Smooth muscle cell (in vitro differentiated cells): ENCODE results near the gene ILDR2. TPM values are rescaled to one million over a fixed set of nuclear protein-coding genes. Genes with fewer than 3 reads are reported as not detected.

Experiments used
- DNase-seq: peaks from one replicate; lab custom pipeline; 2025; ENCODE audit not compliant: unreplicated experiment; lab: John Stamatoyannopoulos, UW
- H2AFZ ChIP-seq: fragments of 200-600 bp; sonication (generic); 2 replicates; pipeline ENCODE4 v1.6.0; 2016; ENCODE audit warnings: antibody characterized with exemption, low read depth, mild to moderate bottlenecking
- H3F3A ChIP-seq: fragments of 200-600 bp; sonication (generic); 2 replicates; pipeline ENCODE4 v1.6.0; 2017; ENCODE audit warnings: antibody characterized with exemption, low read depth
- H3K27ac ChIP-seq: fragments of 200-600 bp; sonication (generic); 2 replicates; pipeline ENCODE4 v1.5.1; 2016; ENCODE audit warnings: low read depth, mild to moderate bottlenecking
- H3K27me3 ChIP-seq: fragments of 200-600 bp; sonication (generic); 2 replicates; pipeline ENCODE4 v1.6.1; 2016; ENCODE audit warnings: low read depth, mild to moderate bottlenecking
- H3K36me3 ChIP-seq: fragments of 200-600 bp; sonication (generic); 2 replicates; pipeline ENCODE4 v1.5.1; 2016; ENCODE audit warnings: low read depth
- H3K4me1 ChIP-seq: fragments of 200-600 bp; sonication (generic); 2 replicates; pipeline ENCODE4 v1.5.1; 2016; ENCODE audit warnings: low read depth
- H3K4me2 ChIP-seq: fragments of 200-600 bp; sonication (generic); 2 replicates; pipeline ENCODE4 v1.6.0; 2016; ENCODE audit warnings: mild to moderate bottlenecking
- H3K4me3 ChIP-seq: fragments of 200-600 bp; sonication (generic); 2 replicates; pipeline ENCODE4 v1.5.1; 2016; ENCODE audit warnings: mild to moderate bottlenecking
- H3K79me2 ChIP-seq: fragments of 200-600 bp; sonication (generic); 2 replicates; pipeline ENCODE4 v1.6.0; 2016; ENCODE audit warnings: low read depth, mild to moderate bottlenecking
- H3K9ac ChIP-seq: fragments of 200-600 bp; sonication (generic); 2 replicates; pipeline ENCODE4 v1.6.0; 2016; ENCODE audit warnings: low read depth
- H3K9me3 ChIP-seq: fragments of 200-600 bp; sonication (generic); replicated peaks from 2 replicates; pipeline ENCODE4 v1.5.1; 2016; ENCODE audit warnings: low read depth
- H4K20me1 ChIP-seq: fragments of 200-600 bp; sonication (generic); 2 replicates; pipeline ENCODE4 v1.6.0; 2016; ENCODE audit warnings: low read depth
- CTCF ChIP-seq: fragments of 200-600 bp; sonication (generic); IDR thresholded peaks from 2 replicates; pipeline ENCODE4 v1.5.1; 2017; ENCODE audit warnings: borderline replicate concordance, mild to moderate bottlenecking, antibody characterized with exemption; ENCODE audit not compliant: insufficient read depth, poor library complexity, severe bottlenecking
- WGBS: methylation state at CpG from one replicate; pipeline ENCODE4 v1.1.7; 2016; ENCODE audit warnings: low lambda C conversion rate; 5-methylcytosine and 5-hydroxymethylcytosine counted together
- polyA plus RNA-seq: library from polyadenylated mRNA; unstranded; fragments of >200 nt; fragmentation: Nextera tagmentation; extraction: Ambion mirVana; gene quantifications from 2 replicates; pipeline ENCODE4 v1.2.1, GENCODE V29; 2016
- total RNA-seq: library from RNA; depleted of rRNA; stranded (reverse); fragments of >200 nt; gene quantifications from 2 replicates; pipeline ENCODE4 v1.2.3, GENCODE V29; 2014

The ILDR2 gene
- total and polyA plus RNA-seq, 2 experiments from 2014 or later, result 0.04 TPM; not detected in 1

- no peak overlapping the region for H3K9ac ChIP-seq
- H3K27ac ChIP-seq, result no peak overlapping the region
- H3K36me3 ChIP-seq, result no peaks in the 10 kb centered on the region
- peak; percentile 79 for TF ChIP-seq CTCF
- no peaks in the 10 kb centered on the region for H3K9me3 ChIP-seq
- no peak overlapping the region for H3K4me2 ChIP-seq
- H3K4me3 ChIP-seq, result no peak overlapping the region
- H4K20me1 ChIP-seq, result no peaks in the 10 kb centered on the region
- H2AFZ ChIP-seq, result no peak overlapping the region
- WGBS, result 0% methylated on average over 1 of the region's 1 CpG
- H3K79me2 ChIP-seq, result no peaks in the 10 kb centered on the region
- H3K27me3 ChIP-seq, result no peaks in the 10 kb centered on the region
- H3K4me1 ChIP-seq, result peaks cover 6% of the 10 kb centered on the region
- peaks cover 3% of the 10 kb centered on the region for H3F3A ChIP-seq
- DNase-seq, result no peak
These were observed 64.8 kb downstream of the ILDR2 start for GRCh38 chr1:166910396-166910994.

- TF ChIP-seq CTCF, result no peak
- Histone ChIP-seq H3K9me3 (no peaks in the 10 kb centered on the region), H3K36me3 (no peaks in the 10 kb centered on the region), H3K4me2 (no peak overlapping the region), H3K27ac (no peak overlapping the region), H3K9ac (no peak overlapping the region), H4K20me1 (no peaks in the 10 kb centered on the region), H3K4me3 (no peak overlapping the region), H3K4me1 (peaks cover 15% of the 10 kb centered on the region), H2AFZ (no peak overlapping the region), H3K27me3 (no peaks in the 10 kb centered on the region), H3F3A (peaks cover 12% of the 10 kb centered on the region), H3K79me2 (no peaks in the 10 kb centered on the region)
- no peak for DNase-seq
- WGBS, result 52% methylated on average over 1 of the region's 1 CpG
These were observed 66.4 kb downstream of the ILDR2 start for GRCh38 chr1:166908942-166909341.

GRCh38 chr1:166907763-166908162, 67.6 kb downstream of the ILDR2 start:
- Histone ChIP-seq H3K79me2 (no peaks in the 10 kb centered on the region), H3F3A (peaks cover 12% of the 10 kb centered on the region), H3K4me2 (no peak overlapping the region), H3K4me1 (peaks cover 12% of the 10 kb centered on the region), H3K27ac (no peak overlapping the region), H3K27me3 (no peaks in the 10 kb centered on the region), H4K20me1 (no peaks in the 10 kb centered on the region), H2AFZ (no peak overlapping the region), H3K4me3 (no peak overlapping the region), H3K9ac (no peak overlapping the region), H3K36me3 (no peaks in the 10 kb centered on the region), H3K9me3 (no peaks in the 10 kb centered on the region)
- no peak for DNase-seq
- 86% methylated on average over 3 of the region's 3 CpGs for WGBS
- no peak for TF ChIP-seq CTCF

- 91% methylated on average over 4 of the region's 4 CpGs for WGBS
- Histone ChIP-seq H3K9me3 (no peaks in the 10 kb centered on the region), H3K4me3 (no peak overlapping the region), H3K27me3 (no peaks in the 10 kb centered on the region), H3F3A (peaks cover 12% of the 10 kb centered on the region), H3K4me1 (peaks cover 12% of the 10 kb centered on the region), H3K4me2 (no peak overlapping the region), H3K27ac (no peak overlapping the region), H3K36me3 (no peaks in the 10 kb centered on the region), H4K20me1 (no peaks in the 10 kb centered on the region), H3K9ac (no peak overlapping the region), H2AFZ (no peak overlapping the region), H3K79me2 (no peaks in the 10 kb centered on the region)
- no peak for DNase-seq
- TF ChIP-seq CTCF, result no peak
These were observed 68.3 kb downstream of the ILDR2 start for GRCh38 chr1:166907051-166907450.
